GM06990 (cell line): Measurements from ENCODE around the gene TRMT10B.

Experiments
- DNase-seq: peaks from one replicate; pipeline ENCODE4 v3.0.0-alpha.2; 2011; ENCODE audit not compliant: insufficient read length; ENCODE audit errors: extremely low read depth
- H3K27me3 ChIP-seq: replicated peaks from 2 replicates; pipeline ENCODE4 v1.6.0; 2011; ENCODE audit warnings: low read length; ENCODE audit not compliant: control insufficient read depth, insufficient read depth
- H3K36me3 ChIP-seq: 2 replicates; pipeline ENCODE4 v1.5.1; 2011; ENCODE audit warnings: low read length; ENCODE audit not compliant: control insufficient read depth, insufficient read depth
- H3K4me3 ChIP-seq: replicated peaks from 2 replicates; pipeline ENCODE4 v1.5.1; 2011; ENCODE audit warnings: low read depth, mild to moderate bottlenecking, control low read depth, low read length
- TF ChIP-seq, protein P1 (sequence below): IDR thresholded peaks from 2 replicates; pipeline ENCODE4 v1.5.1; 2011; ENCODE audit warnings: low read length, control low read depth, mild to moderate bottlenecking, inconsistent platforms; ENCODE audit not compliant: insufficient read depth, poor library complexity, severe bottlenecking

TRMT10B gene

DNA sequence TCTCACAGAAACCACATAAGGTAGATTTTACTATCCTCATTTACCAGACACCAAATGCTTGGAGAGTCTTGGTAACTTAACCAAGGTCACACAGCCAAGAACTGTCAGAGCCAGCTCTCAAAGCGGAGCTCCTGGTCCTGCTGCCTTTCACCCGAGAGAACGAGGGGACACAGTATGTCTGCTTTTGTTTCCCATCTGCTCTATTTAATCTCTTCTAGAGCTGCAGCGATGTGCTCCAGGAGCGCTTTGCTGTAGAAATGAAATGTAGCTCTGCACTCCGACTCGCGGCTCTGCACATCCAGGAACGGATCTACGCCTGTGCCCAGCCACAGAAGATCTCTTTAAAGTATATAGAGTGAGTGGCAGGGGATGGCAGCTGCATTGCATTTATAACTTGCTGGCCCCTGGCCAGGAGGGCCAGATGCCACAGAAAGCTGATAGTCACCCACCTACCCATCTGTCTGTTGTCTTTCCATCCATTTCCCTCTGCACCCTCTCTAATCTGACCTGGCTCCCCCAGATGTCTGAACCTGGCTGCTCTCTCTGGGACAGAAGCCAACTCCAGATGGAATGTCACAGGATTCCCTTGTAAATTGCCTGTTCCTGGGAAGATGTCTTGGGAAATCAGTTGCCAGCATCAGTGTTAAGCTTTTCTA, 21.4 kb upstream of the TRMT10B start:
- Histone ChIP-seq H3K27me3 (no peaks in the 10 kb centered on the region; the same call in 1 of the 2 replicates), H3K36me3 (no peaks in the 10 kb centered on the region), H3K4me3 (no peak overlapping the region)
- TF ChIP-seq, protein P1, sequence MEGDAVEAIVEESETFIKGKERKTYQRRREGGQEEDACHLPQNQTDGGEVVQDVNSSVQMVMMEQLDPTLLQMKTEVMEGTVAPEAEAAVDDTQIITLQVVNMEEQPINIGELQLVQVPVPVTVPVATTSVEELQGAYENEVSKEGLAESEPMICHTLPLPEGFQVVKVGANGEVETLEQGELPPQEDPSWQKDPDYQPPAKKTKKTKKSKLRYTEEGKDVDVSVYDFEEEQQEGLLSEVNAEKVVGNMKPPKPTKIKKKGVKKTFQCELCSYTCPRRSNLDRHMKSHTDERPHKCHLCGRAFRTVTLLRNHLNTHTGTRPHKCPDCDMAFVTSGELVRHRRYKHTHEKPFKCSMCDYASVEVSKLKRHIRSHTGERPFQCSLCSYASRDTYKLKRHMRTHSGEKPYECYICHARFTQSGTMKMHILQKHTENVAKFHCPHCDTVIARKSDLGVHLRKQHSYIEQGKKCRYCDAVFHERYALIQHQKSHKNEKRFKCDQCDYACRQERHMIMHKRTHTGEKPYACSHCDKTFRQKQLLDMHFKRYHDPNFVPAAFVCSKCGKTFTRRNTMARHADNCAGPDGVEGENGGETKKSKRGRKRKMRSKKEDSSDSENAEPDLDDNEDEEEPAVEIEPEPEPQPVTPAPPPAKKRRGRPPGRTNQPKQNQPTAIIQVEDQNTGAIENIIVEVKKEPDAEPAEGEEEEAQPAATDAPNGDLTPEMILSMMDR: no peak
- no peak for DNase-seq

DNA sequence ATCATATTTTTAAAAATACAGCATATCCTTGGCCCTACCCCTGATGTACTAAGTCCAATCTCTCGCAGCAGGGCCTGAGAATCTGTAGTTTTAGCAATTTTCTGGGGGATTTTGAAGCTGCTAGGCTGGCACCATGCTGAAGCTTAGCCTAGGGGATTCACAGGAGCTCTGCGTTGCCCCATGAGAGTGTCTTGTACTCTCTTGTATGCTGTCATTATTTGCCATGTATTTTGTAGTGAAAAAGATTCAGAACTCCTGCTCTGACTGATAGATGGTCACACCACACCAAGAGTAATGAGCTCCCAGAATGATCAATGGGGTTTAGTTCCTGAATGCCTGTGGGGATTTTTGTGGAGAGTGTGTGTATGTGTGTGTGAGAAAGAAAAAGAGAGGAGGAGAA, 20.7 kb upstream of the TRMT10B start:
- no peak overlapping the region for H3K4me3 ChIP-seq
- H3K27me3 ChIP-seq: no peaks in the 10 kb centered on the region; the same call in 1 of the 2 replicates
- DNase-seq: no peak
- TF ChIP-seq, protein P1: no peak
- no peaks in the 10 kb centered on the region for H3K36me3 ChIP-seq

DNA sequence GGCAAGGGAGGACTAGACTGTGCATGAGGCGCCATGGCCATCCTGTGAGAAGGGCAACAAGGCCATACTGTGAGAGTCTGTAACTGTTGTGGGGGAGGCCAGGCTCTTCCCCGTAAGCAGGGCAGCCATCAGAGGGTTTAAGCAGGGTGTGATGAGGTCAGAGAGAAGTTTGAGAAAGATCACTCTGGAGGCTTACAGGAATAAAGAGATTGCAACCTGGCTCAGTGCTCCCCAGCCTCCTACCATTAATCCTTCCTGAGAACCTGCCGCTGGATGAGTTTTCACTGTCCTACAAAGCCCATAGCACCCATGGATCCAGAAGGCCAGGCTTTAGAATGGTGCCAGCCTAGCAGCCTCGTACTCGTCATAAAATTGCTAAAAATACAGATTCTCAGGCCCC, 14.4 kb upstream of the TRMT10B start:
- no peak overlapping the region for H3K4me3 ChIP-seq
- no peaks in the 10 kb centered on the region for H3K27me3 ChIP-seq
- DNase-seq: no peak
- TF ChIP-seq, protein P1: no peak
- H3K36me3 ChIP-seq: no peaks in the 10 kb centered on the region

GRCh38 chr9:37740128-37740527, 13.5 kb upstream of the TRMT10B start:
- Histone ChIP-seq H3K4me3 (no peak overlapping the region), H3K36me3 (no peaks in the 10 kb centered on the region), H3K27me3 (no peaks in the 10 kb centered on the region)
- TF ChIP-seq, protein P1: no peak
- DNase-seq: no peak

DNA sequence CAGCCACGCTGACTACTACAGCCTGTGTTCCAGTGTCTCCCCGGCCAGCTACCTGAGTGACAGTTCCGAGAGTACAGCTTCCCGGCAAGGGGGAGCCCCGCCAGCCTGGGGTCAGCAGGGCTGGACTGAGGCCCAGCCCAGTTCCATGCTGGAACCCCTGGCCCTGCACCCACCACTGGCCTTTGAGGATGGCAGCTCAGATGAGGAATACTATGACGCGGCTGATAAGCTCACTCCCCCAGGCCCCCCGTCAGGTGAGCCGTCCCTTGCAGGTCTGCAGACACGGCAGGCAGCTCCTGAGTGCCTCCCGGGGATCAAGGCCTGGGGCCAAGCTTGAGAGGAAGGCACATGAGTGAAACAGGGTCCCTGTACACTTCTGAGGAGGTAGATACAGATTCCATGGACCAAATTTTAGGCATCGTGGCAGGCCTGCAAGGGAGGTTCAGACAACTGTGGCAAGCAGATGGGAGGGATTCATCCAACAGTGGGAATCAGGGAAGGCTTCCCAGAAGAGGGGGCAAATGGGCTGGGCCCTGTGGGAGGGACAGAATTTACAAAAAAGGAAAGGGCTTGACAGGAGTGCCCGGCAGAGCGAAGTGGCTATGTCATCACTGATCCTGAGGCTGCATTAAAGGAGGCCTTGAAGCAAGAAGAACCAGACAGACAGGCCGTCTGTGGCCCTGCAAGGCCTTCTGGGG, 12.8 kb upstream of the TRMT10B start:
- no peaks in the 10 kb centered on the region for H3K36me3 ChIP-seq
- no peak overlapping the region for H3K4me3 ChIP-seq
- no peaks in the 10 kb centered on the region for H3K27me3 ChIP-seq
- TF ChIP-seq, protein P1: no peak
- DNase-seq: no peak
